ENCODE measurements around the gene AXIN1. TPM values are rescaled to one million over a fixed set of nuclear protein-coding genes. Genes with fewer than 3 reads are reported as not detected.

AXIN1 gene
- total RNA-seq, 1 experiment from 2014 or later: 50.3 TPM

DNA sequence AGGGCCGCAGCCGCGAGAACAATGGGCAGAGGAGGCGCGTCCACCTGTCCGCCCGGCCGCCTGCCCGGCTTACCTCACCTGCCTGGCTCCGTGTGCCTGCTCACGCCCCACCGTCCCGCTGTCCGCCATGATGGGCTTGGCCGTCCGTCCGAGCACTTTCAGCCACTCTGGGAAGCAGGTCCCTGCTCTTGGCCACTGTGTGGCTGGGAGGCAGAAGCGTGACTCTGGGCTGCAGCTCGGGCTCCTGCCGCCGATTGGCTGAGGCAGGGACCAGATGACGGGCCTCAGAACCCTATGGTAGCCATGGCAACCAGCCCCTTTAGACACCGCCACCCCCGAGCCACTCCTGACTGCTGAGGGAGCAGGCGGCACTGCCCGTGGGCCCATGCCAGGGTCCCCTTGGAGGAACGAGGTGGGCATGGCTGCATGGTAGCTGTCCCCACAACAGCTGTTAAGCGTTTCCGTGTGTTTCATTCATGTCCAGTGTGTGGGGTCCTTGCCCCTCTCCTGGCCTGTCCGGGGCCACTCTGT, 8.9 kb upstream of the AXIN1 start (continued):
- no peak for TF ChIP-seq ZNF532 (CRISPR knock-in tag; IDR thresholded peaks at IDR 0.05; ENCODE audit: borderline replicate concordance)
- TF ChIP-seq FOXJ3 (CRISPR knock-in tag; IDR thresholded peaks at IDR 0.05; ENCODE audit: borderline replicate concordance): no peak
- TF ChIP-seq E2F1 (CRISPR knock-in tag; IDR thresholded peaks at IDR 0.05): no peak
- TF ChIP-seq ATF1 (CRISPR knock-in tag; IDR thresholded peaks at IDR 0.05): no peak
- TF ChIP-seq HMGXB4 (CRISPR knock-in tag; IDR thresholded peaks at IDR 0.05): no peak; the same call in 1 of the 2 replicates
- no peak for TF ChIP-seq ZNF317 (CRISPR knock-in tag; IDR thresholded peaks at IDR 0.05; ENCODE audit: borderline replicate concordance, low read depth)
- no peak for TF ChIP-seq ZBTB21 (CRISPR knock-in tag; IDR thresholded peaks at IDR 0.05; ENCODE audit: borderline replicate concordance)
- TF ChIP-seq MLX (CRISPR knock-in tag; IDR thresholded peaks at IDR 0.05): no peak
- TF ChIP-seq ATF3 (CRISPR knock-in tag; conservative IDR thresholded peaks at IDR 0.05): no peak
- TF ChIP-seq USF2 (CRISPR knock-in tag; IDR thresholded peaks at IDR 0.05): no peak

DNA sequence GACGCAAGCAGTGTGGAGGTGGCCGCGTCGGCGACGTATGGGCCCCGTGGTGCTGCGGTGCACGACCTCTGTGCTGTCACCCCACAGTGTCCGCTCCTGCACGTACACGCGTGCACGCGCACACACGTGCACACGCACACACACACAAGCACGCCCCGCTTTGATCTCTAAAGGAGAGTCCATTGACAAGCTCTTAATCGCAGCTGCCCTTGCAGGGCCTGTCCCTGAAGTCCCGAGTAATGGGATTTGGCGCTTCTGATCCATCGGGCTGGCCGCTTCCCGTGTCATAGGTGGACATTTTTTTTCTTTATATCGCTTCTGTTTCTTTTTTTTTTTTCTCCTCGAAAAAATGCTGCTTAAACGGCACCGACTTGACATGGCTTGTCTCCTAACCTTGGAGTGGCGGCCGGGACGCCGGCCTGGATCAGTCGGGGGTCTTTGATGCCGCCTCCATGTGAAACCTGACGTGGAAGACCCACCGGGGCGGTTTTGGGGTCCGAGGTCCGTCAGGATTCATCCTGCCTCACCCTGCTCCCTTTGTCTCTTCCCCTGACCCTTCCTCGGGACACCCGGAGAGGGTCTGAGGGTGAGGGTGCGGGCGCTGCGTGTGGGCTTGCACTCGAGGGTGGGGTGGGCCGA, 8.3 kb upstream of the AXIN1 start:
- no peak overlapping the region for H3K27ac Mint-ChIP-seq
- H3K27me3 Mint-ChIP-seq (ENCODE audit: low read depth): no peaks in the 10 kb centered on the region
- H3K9me3 Mint-ChIP-seq: no peaks in the 10 kb centered on the region
- no peaks in the 10 kb centered on the region for H3K4me1 Mint-ChIP-seq
- ChIA-PET POLR2A (no interaction called here), CTCF (interaction anchor here (0.5 to 2.7 kb wide), 7 partner anchors 18 to 254 kb away, joined by 3 to 33 read pairs (median 8); no protein-coding TSS in a partner anchor)
- H3K4me3 Mint-ChIP-seq: no peak overlapping the region
- no peaks in the 10 kb centered on the region for H3K36me3 Mint-ChIP-seq
- no peak for DNase-seq (ENCODE audit: low spot score)
- no peak for ATAC-seq
- no peak for TF ChIP-seq ZNF423 (CRISPR knock-in tag; IDR thresholded peaks at IDR 0.05)
- no peak for TF ChIP-seq ZNF512 (CRISPR knock-in tag; IDR thresholded peaks at IDR 0.05; ENCODE audit: borderline replicate concordance)
- TF ChIP-seq, protein P1, sequence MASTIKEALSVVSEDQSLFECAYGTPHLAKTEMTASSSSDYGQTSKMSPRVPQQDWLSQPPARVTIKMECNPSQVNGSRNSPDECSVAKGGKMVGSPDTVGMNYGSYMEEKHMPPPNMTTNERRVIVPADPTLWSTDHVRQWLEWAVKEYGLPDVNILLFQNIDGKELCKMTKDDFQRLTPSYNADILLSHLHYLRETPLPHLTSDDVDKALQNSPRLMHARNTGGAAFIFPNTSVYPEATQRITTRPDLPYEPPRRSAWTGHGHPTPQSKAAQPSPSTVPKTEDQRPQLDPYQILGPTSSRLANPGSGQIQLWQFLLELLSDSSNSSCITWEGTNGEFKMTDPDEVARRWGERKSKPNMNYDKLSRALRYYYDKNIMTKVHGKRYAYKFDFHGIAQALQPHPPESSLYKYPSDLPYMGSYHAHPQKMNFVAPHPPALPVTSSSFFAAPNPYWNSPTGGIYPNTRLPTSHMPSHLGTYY (CRISPR knock-in tag; IDR thresholded peaks at IDR 0.05): no peak
- no peak for TF ChIP-seq ATF2 (CRISPR knock-in tag; IDR thresholded peaks at IDR 0.05; ENCODE audit: borderline replicate concordance, low read depth)
- no peak for TF ChIP-seq GABPB1 (CRISPR knock-in tag; IDR thresholded peaks at IDR 0.05)
- TF ChIP-seq FOXP1 (CRISPR knock-in tag; IDR thresholded peaks at IDR 0.05; ENCODE audit: borderline replicate concordance): no peak
- TF ChIP-seq ATF3 (CRISPR knock-in tag; conservative IDR thresholded peaks at IDR 0.05): no peak
- TF ChIP-seq CTCF (IDR thresholded peaks at IDR 0.05): no peak

Data from WTC11 (cell line).